Dermis microvascular lymphatic vessel endothelial cell (primary cell): Measurements from ENCODE around the gene EPHB2. TPM values are rescaled to one million over a fixed set of nuclear protein-coding genes. Genes with fewer than 3 reads are reported as not detected.

ENCODE experiments used
- total RNA-seq: library from RNA; depleted of rRNA; stranded (reverse); fragments of >200 nt; gene quantifications from 2 replicates; pipeline ENCODE4 v1.2.1, GENCODE V29; 2014

The EPHB2 gene
- total RNA-seq, 1 donor from 2014 or later, result 26.6 TPM

Other genes with a start within 250 kb of the EPHB2 start
- not detected in 2 replicates for gene EPHA8, start 147.3 kb upstream of the EPHB2 start, total RNA-seq
- gene C1QA, start 74.2 kb upstream of the EPHB2 start, total RNA-seq, result not detected in 2 replicates
- not detected in 2 replicates for gene C1QC, start 67.2 kb upstream of the EPHB2 start, total RNA-seq
- not detected in 2 replicates for gene C1QB, start 57.6 kb upstream of the EPHB2 start, total RNA-seq